DND-41 (cell line): ENCODE data around the gene CYTIP.

Source experiments
- ATAC-seq: fragments of 200-7000 bp; cut with Tn5 transposase; 3 replicates; pipeline ENCODE4 v1.9.1; 2021; ENCODE audit warnings: low read depth; ENCODE audit not compliant: insufficient read depth
- DNase-seq: peaks from one replicate; pipeline ENCODE4 v3.0.0-alpha.2; 2020
- H2AFZ ChIP-seq: 2 replicates; pipeline ENCODE4 v1.6.0; 2012; ENCODE audit warnings: low read depth, low read length
- H3K27ac ChIP-seq: 2 replicates; pipeline ENCODE4 v1.5.1; 2012; ENCODE audit warnings: low read length, inconsistent platforms
- H3K27me3 ChIP-seq: fragments of 200-600 bp; sonication (generic); 2 replicates; pipeline ENCODE4 v1.6.0; 2012; ENCODE audit warnings: low read length, mild to moderate bottlenecking, inconsistent platforms; ENCODE audit not compliant: insufficient read depth, poor library complexity
- H3K36me3 ChIP-seq: 2 replicates; pipeline ENCODE4 v1.5.1; 2012; ENCODE audit warnings: low read length, inconsistent platforms; ENCODE audit not compliant: insufficient read depth
- H3K4me1 ChIP-seq: 2 replicates; pipeline ENCODE4 v1.5.1; 2012; ENCODE audit warnings: mild to moderate bottlenecking, low read length; ENCODE audit not compliant: insufficient read depth
- H3K4me2 ChIP-seq: 2 replicates; pipeline ENCODE4 v1.6.0; 2012; ENCODE audit warnings: mild to moderate bottlenecking, moderate library complexity, low read length, inconsistent platforms; ENCODE audit not compliant: insufficient read depth
- H3K4me3 ChIP-seq, 2 experiments: fragments of 200-600 bp in 1 of 2; shearing (Covaris generic) in 1 of 2; 2 replicates each; pipeline ENCODE4 v1.5.1; 2012 to 2016; ENCODE audit warnings: inconsistent platforms in 2 of 2, low read length in 2 of 2, mild to moderate bottlenecking in 2 of 2, low read depth in 1 of 2, moderate library complexity in 1 of 2
- H3K79me2 ChIP-seq: 2 replicates; pipeline ENCODE4 v1.6.0; 2012; ENCODE audit warnings: low read length, inconsistent platforms; ENCODE audit not compliant: insufficient read depth
- H3K9ac ChIP-seq: 2 replicates; pipeline ENCODE4 v1.6.0; 2012; ENCODE audit warnings: low read depth, mild to moderate bottlenecking, inconsistent platforms, low read length, moderate library complexity
- H3K9me3 ChIP-seq: 2 replicates; pipeline ENCODE4 v1.5.1; 2012; ENCODE audit warnings: low read length, moderate library complexity, mild to moderate bottlenecking, inconsistent platforms; ENCODE audit not compliant: insufficient read depth, severe bottlenecking
- H4K20me1 ChIP-seq: 2 replicates; pipeline ENCODE4 v1.6.0; 2012; ENCODE audit warnings: low read length; ENCODE audit not compliant: insufficient read depth
- EZH2 ChIP-seq: IDR thresholded peaks from 3 replicates; pipeline ENCODE4 v1.6.1; 2012; ENCODE audit warnings: borderline replicate concordance, low read depth, mild to moderate bottlenecking, moderate library complexity, low read length, inconsistent platforms; ENCODE audit not compliant: severe bottlenecking
- TF ChIP-seq, protein P1 (sequence below): IDR thresholded peaks from 2 replicates; pipeline ENCODE4 v1.5.1; 2012; ENCODE audit warnings: borderline replicate concordance, low read length, moderate library complexity, mild to moderate bottlenecking; ENCODE audit not compliant: poor library complexity, severe bottlenecking; ENCODE audit errors: extremely low read depth

The CYTIP gene

DNA sequence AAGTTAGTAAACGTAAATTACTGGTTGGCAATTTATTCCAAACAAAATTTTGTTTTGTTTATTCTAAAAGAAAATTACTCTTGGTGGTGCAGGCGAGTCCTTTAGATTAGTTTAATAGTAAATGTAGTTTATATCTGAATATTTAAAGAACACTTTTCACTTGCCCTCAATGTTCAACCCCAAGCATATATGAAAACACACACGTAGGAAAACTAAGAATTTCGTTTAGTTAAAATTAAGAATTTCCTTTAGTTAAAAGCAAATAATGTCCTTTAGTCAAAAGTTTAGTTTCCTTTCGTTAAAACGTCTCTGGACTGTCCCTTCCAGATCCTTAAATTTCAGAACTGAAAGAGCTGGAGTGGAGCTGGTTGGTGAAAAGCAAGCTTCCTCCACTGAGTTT, 19.1 kb upstream of the CYTIP start:
- DNase-seq (no peak), ATAC-seq (no peak)
- Histone ChIP-seq H3K79me2 (no peaks in the 10 kb centered on the region), H3K27ac (no peak overlapping the region), H3K36me3 (no peaks in the 10 kb centered on the region), H3K4me3 (no peak overlapping the region), H3K27me3 (peaks cover 2% of the 10 kb centered on the region), H3K4me1 (no peaks in the 10 kb centered on the region), H3K9me3 (no peaks in the 10 kb centered on the region), H3K9ac (no peak overlapping the region), H4K20me1 (no peaks in the 10 kb centered on the region), H2AFZ (no peak overlapping the region), H3K4me2 (no peak overlapping the region)
- TF ChIP-seq EZH2, result no peak
- TF ChIP-seq, protein P1, sequence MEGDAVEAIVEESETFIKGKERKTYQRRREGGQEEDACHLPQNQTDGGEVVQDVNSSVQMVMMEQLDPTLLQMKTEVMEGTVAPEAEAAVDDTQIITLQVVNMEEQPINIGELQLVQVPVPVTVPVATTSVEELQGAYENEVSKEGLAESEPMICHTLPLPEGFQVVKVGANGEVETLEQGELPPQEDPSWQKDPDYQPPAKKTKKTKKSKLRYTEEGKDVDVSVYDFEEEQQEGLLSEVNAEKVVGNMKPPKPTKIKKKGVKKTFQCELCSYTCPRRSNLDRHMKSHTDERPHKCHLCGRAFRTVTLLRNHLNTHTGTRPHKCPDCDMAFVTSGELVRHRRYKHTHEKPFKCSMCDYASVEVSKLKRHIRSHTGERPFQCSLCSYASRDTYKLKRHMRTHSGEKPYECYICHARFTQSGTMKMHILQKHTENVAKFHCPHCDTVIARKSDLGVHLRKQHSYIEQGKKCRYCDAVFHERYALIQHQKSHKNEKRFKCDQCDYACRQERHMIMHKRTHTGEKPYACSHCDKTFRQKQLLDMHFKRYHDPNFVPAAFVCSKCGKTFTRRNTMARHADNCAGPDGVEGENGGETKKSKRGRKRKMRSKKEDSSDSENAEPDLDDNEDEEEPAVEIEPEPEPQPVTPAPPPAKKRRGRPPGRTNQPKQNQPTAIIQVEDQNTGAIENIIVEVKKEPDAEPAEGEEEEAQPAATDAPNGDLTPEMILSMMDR, result no peak

DNA sequence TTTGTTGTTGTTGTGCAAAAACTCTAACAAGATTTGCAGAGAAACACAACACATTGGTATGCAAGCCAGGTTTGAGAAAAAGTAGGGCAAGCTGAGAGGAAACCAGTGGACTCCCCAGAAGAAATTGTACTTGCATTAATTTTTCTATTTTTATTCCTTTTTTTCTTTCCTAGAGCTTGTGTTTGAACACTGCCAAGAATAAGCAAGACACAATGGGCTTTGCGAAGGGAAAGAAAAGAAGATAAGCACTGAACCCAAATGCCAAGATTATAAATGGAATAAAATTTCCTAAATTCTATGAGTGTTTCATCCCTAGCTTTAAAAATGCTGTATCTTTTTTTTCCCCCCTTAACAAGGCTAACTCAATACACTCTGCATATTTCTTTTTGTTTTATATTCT, 17.0 kb upstream of the CYTIP start:
- DNase-seq (no peak), ATAC-seq (no peak)
- Histone ChIP-seq H2AFZ (no peak overlapping the region), H3K27ac (no peak overlapping the region), H4K20me1 (no peaks in the 10 kb centered on the region), H3K4me2 (no peak overlapping the region), H3K27me3 (peaks cover 2% of the 10 kb centered on the region), H3K4me3 (no peak overlapping the region), H3K79me2 (no peaks in the 10 kb centered on the region), H3K9me3 (no peaks in the 10 kb centered on the region), H3K4me1 (no peaks in the 10 kb centered on the region), H3K9ac (no peak overlapping the region), H3K36me3 (no peaks in the 10 kb centered on the region)
- no peak for TF ChIP-seq EZH2
- TF ChIP-seq, protein P1, result no peak

DNA sequence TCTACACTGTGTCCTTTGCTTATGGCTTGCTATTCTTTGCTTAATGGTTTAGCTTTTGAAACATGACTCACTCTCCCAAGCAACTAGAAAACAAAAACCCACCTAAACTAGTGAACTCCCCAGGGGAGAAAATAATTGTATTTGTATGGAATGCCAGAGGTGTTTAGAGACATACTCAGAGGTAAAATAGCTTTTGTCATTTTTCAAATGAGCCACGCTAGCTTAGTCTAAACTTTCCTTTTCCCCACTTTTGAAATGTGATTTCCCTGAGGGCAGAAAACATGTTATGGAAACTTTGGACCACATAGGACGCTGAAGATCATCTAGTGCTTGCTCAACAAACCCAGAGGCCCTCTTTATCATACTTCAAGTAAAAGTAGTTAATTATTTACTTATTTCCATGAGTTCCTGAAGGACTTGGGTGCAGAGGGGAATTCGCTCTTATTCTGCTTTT, 16.5 kb upstream of the CYTIP start:
- TF ChIP-seq, protein P1, result no peak
- TF ChIP-seq EZH2, result no peak
- H3K4me2 ChIP-seq, result no peak overlapping the region
- H3K9me3 ChIP-seq, result no peaks in the 10 kb centered on the region
- no peak overlapping the region for H3K9ac ChIP-seq
- H3K36me3 ChIP-seq, result no peaks in the 10 kb centered on the region
- no peak overlapping the region for H2AFZ ChIP-seq
- DNase-seq (no peak), ATAC-seq (no peak)
- H3K4me1 ChIP-seq, result no peaks in the 10 kb centered on the region
- no peak overlapping the region for H3K27ac ChIP-seq
- no peaks in the 10 kb centered on the region for H3K79me2 ChIP-seq
- peaks cover 2% of the 10 kb centered on the region for H3K27me3 ChIP-seq
- H3K4me3 ChIP-seq, result no peak overlapping the region
- H4K20me1 ChIP-seq, result no peaks in the 10 kb centered on the region

DNA sequence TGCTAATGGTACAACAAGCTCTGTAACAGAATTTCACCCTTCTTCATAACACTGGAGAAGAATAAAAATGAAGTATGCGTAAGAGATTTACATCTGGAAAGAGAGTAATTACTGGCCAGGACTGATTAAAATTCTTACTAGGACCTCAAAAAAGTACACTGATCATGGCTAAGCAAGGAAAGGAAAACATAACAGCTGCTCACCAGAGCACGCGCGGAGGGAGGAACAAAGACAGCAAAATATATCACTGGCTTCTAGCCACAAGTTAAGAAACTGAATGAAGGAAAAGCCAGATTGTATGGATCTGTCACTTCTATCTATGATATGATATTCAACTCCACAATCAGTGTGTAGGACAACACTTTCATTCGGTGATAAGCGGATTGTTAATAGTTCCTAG, 15.6 kb upstream of the CYTIP start:
- Histone ChIP-seq H3K4me2 (no peak overlapping the region), H3K9ac (no peak overlapping the region), H3K36me3 (no peaks in the 10 kb centered on the region), H3K27me3 (peaks cover 2% of the 10 kb centered on the region), H2AFZ (no peak overlapping the region), H3K4me1 (no peaks in the 10 kb centered on the region), H3K9me3 (no peaks in the 10 kb centered on the region), H3K4me3 (no peak overlapping the region), H3K27ac (no peak overlapping the region), H4K20me1 (no peaks in the 10 kb centered on the region), H3K79me2 (no peaks in the 10 kb centered on the region)
- ATAC-seq (no peak), DNase-seq (no peak)
- TF ChIP-seq, protein P1, result no peak
- no peak for TF ChIP-seq EZH2
